ENCODE results near the gene CCDC27.
A peak's percentile ranks its signal among the peaks of the same experiment; 100 is the strongest.

Gene CCDC27

GRCh38 chr1:3761296-3762010 lies 9.2 kb downstream of the CCDC27 start:
- DNase-seq = no peak

- no peak for DNase-seq
Observed at GRCh38 chr1:3762151-3762872, 10.1 kb downstream of the CCDC27 start.

GRCh38 chr1:3762873-3763228 lies 10.6 kb downstream of the CCDC27 start:
- DNase-seq = no peak

- DNase-seq = no peak
Observed at GRCh38 chr1:3763351-3764125, 11.3 kb downstream of the CCDC27 start.

- no peak for DNase-seq
Observed at GRCh38 chr1:3767328-3767925, 15.2 kb downstream of the CCDC27 start.

GRCh38 chr1:3768811-3769390 lies 16.7 kb downstream of the CCDC27 start:
- no peak for DNase-seq

GRCh38 chr1:3770047-3770765 lies 18.0 kb downstream of the CCDC27 start:
- no peak for DNase-seq

GRCh38 chr1:3771108-3772026 lies 19.1 kb downstream of the CCDC27 start:
- no peak for DNase-seq

GRCh38 chr1:3772027-3772714 lies 19.9 kb downstream of the CCDC27 start:
- DNase-seq = peak; percentile 83

- no peak for DNase-seq
Observed at GRCh38 chr1:3772715-3773571, 20.7 kb downstream of the CCDC27 start, which contains the start of gene SMIM1. Gene SMIM1, plus strand, starts transcription at chr1:3772749. Its CDS starts 2,625 bp downstream, at chr1:3775374.

- DNase-seq = no peak
Observed at GRCh38 chr1:3773572-3774275, 21.5 kb downstream of the CCDC27 start.

GRCh38 chr1:3774276-3774945 lies 22.2 kb downstream of the CCDC27 start:
- DNase-seq = no peak

- DNase-seq = no peak
Observed at GRCh38 chr1:3774946-3775489, 22.8 kb downstream of the CCDC27 start.

GRCh38 chr1:3775490-3776230 lies 23.4 kb downstream of the CCDC27 start:
- DNase-seq = peak; percentile 51

- no peak for DNase-seq
Observed at GRCh38 chr1:3776231-3776961, 24.1 kb downstream of the CCDC27 start.

- no peak for DNase-seq
Observed at GRCh38 chr1:3777078-3777547, 24.9 kb downstream of the CCDC27 start.
